Chondrocyte (in vitro differentiated cells): ENCODE results near the gene HPS4. TPM values are rescaled to one million over a fixed set of nuclear protein-coding genes. Genes with fewer than 3 reads are reported as not detected.

Experiments
- DNase-seq: peaks from one replicate; pipeline ENCODE4 v3.0.0; 2021; ENCODE audit warnings: mixed read lengths, low spot score
- H3K27ac Mint-ChIP-seq: one replicate; pipeline ENCODE4 v1.8.0; 2021; ENCODE audit warnings: mild to moderate bottlenecking, moderate library complexity, mixed read lengths; ENCODE audit not compliant: unreplicated experiment
- H3K27me3 Mint-ChIP-seq: 2 replicates; pipeline ENCODE4 v1.8.0; 2021; ENCODE audit warnings: low read depth, mixed read lengths
- H3K36me3 Mint-ChIP-seq: 2 replicates; pipeline ENCODE4 v1.8.0; 2021; ENCODE audit warnings: low read depth, mixed read lengths
- H3K4me1 Mint-ChIP-seq: 2 replicates; pipeline ENCODE4 v1.8.0; 2021; ENCODE audit warnings: low read depth, mild to moderate bottlenecking, mixed read lengths
- H3K4me3 Mint-ChIP-seq: one replicate; pipeline ENCODE4 v1.8.0; 2021; ENCODE audit warnings: mild to moderate bottlenecking, moderate library complexity, mixed read lengths; ENCODE audit not compliant: unreplicated experiment
- H3K9me3 Mint-ChIP-seq: 2 replicates; pipeline ENCODE4 v1.8.0; 2021; ENCODE audit warnings: low read depth, mixed read lengths
- total RNA-seq: library from RNA; stranded (reverse); gene quantifications from 3 replicates; pipeline ENCODE4 v1.2.1, GENCODE V29; 2021
- TF ChIP-seq, protein P1 (sequence below): fragments of 200-600 bp; sonication (generic); IDR thresholded peaks from 2 replicates; pipeline ENCODE4 v1.5.0; 2021; ENCODE audit warnings: antibody characterized with exemption, mild to moderate bottlenecking, moderate library complexity

Gene HPS4
- total RNA-seq, 1 donor from 2014 or later: 28.2 TPM

DNA sequence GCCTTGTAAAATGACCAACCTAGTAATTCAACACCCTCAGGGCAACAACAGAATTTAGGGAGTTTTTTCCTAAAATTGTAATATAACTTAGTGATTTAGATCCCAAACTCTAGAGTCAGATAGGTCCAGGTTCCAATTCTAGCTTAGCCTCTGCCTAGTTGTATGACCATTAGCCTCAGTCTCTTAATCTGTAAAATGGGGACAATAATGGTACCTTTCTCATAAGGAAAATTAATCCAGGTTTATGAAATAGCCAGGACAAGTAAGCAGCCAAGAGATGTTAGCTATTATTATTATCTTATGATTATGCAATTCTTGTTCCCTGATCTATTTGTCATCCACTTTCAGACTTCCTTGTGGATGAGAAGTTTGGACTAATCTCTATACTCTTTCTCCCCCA lies 24.6 kb upstream of the HPS4 start:
- peaks cover 32% of the 10 kb centered on the region for H3K36me3 Mint-ChIP-seq
- H3K4me1 Mint-ChIP-seq: peaks cover 37% of the 10 kb centered on the region
- H3K9me3 Mint-ChIP-seq: no peaks in the 10 kb centered on the region
- no peak overlapping the region for H3K4me3 Mint-ChIP-seq
- H3K27me3 Mint-ChIP-seq: no peaks in the 10 kb centered on the region
- no peak for DNase-seq
- H3K27ac Mint-ChIP-seq: no peak overlapping the region
- TF ChIP-seq, protein P1, sequence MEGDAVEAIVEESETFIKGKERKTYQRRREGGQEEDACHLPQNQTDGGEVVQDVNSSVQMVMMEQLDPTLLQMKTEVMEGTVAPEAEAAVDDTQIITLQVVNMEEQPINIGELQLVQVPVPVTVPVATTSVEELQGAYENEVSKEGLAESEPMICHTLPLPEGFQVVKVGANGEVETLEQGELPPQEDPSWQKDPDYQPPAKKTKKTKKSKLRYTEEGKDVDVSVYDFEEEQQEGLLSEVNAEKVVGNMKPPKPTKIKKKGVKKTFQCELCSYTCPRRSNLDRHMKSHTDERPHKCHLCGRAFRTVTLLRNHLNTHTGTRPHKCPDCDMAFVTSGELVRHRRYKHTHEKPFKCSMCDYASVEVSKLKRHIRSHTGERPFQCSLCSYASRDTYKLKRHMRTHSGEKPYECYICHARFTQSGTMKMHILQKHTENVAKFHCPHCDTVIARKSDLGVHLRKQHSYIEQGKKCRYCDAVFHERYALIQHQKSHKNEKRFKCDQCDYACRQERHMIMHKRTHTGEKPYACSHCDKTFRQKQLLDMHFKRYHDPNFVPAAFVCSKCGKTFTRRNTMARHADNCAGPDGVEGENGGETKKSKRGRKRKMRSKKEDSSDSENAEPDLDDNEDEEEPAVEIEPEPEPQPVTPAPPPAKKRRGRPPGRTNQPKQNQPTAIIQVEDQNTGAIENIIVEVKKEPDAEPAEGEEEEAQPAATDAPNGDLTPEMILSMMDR: no peak

DNA sequence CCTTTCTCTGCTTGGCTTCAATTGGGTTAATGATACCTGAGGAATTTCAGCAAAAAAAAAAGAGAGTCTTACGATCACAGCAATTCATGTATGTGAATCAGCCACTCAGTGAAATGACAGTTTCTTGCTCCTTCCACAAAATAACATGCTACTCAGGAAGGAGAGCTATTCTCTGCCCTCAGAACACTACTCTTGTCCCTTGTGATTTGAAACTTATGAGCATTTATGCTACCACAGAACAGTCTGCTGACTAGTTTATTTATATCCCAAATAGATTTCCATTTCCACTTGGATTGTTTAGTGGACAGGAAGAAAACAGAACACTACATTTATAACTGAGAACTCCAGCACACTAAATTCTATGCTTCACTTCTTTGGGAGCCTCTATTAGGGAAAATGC lies 20.2 kb upstream of the HPS4 start:
- Mint-ChIP-seq H3K27ac (peak overlapping the region; percentile 45), H3K9me3 (no peaks in the 10 kb centered on the region), H3K27me3 (no peaks in the 10 kb centered on the region), H3K4me1 (peaks cover 18% of the 10 kb centered on the region), H3K36me3 (peaks cover 42% of the 10 kb centered on the region), H3K4me3 (no peak overlapping the region)
- DNase-seq: no peak
- TF ChIP-seq, protein P1: no peak

DNA sequence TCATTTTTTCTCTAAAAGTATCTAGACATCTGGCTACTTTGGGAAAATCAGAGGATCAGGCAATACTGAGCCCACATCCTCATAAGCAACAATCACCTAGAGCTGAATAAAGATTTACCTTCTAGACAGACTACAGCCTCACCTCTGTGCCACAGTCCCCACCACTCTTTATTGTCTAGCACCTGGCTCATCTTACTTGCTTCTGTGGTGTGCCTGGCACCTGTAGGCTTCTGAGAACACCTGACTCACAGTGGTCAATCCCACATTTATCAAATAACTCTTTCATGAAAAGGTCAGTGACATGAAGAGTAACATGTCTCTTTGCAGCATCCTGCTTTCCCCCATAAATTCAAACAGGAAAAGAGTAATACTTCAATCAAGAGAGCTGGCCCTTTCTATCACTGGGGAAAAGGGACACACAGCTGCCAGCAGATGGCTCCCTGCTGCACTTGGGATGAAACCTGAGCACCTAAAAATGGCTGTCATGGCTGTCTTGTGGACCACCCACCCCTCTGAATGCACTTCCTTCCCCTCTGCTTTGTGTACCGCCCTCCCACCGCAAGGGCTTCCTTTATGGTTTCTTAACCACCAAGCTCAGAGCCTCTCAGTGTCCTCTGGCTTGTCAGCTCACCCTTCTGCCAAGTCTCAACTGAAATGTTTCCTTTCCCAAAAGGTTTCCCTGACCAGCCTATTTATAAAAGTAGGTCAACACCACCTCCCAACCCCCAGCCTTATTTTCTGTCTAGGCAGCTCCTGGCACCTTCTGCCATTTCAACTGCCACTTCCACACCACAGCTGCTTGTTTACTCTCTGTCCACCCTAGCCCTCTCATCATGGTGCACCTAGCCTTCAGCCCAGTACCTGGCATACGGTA lies 19.3 kb upstream of the HPS4 start:
- H3K27ac Mint-ChIP-seq: peak overlapping the region; percentile 30

DNA sequence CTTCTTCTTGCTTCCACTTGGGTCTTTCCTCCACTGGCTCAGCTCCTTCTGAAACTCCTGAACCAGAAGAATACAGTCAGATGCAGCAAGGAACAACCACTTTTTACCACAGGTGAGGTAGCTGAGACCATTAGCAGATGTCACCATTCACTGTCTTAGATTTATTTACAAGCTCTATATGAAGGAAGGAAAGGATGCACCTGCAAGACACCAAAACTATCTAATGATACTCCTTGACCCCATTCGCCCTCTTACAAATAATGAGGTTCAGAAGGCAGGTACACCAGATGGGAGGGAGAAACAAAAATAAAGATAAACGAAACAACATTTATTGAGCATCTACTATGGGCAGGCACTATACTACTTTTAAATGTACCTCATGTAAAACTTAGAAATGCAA lies 18.4 kb upstream of the HPS4 start:
- DNase-seq: no peak
- H3K4me3 Mint-ChIP-seq: no peak overlapping the region
- no peaks in the 10 kb centered on the region for H3K9me3 Mint-ChIP-seq
- peaks cover 18% of the 10 kb centered on the region for H3K4me1 Mint-ChIP-seq
- no peak overlapping the region for H3K27ac Mint-ChIP-seq
- TF ChIP-seq, protein P1: no peak
- H3K36me3 Mint-ChIP-seq: peaks cover 53% of the 10 kb centered on the region
- H3K27me3 Mint-ChIP-seq: no peaks in the 10 kb centered on the region

More for the DNA sequence above, 19.3 kb upstream of the HPS4 start:
- Mint-ChIP-seq H3K9me3 (no peaks in the 10 kb centered on the region), H3K36me3 (peaks cover 48% of the 10 kb centered on the region), H3K4me3 (no peak overlapping the region), H3K4me1 (peaks cover 18% of the 10 kb centered on the region), H3K27me3 (no peaks in the 10 kb centered on the region)
- DNase-seq: no peak
- TF ChIP-seq, protein P1: peak; percentile 83

DNA sequence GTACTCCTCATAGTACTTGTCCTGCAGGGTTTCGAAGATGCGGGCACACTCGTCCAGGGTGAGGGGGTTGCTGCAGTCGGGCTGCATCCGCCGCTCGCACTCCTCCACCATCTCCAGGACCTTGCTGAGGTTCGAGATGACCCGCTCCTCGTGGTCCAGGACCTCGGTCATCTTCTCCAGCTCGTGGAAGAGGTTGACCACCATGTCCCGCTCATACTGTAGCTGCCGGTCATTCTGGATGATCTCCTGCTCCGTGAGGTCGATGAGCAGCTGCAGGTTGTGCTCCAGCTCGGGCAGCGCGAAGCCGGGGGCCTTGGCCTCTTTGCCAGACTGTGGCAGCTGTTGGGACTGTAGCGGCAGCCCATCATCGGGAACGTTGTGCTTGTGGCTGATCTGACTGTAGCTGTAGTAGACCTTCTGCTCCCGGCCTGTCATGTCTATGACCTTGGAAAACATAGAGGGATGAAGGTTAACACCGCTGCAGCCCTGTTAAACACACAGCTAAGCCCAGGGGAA lies 15.7 kb upstream of the HPS4 start:
- peaks cover 50% of the 10 kb centered on the region for H3K36me3 Mint-ChIP-seq

More for the DNA sequence above, 15.7 kb upstream of the HPS4 start:
- Mint-ChIP-seq H3K4me1 (peaks cover 23% of the 10 kb centered on the region), H3K9me3 (no peaks in the 10 kb centered on the region), H3K27ac (no peak overlapping the region), H3K4me3 (no peak overlapping the region), H3K27me3 (no peaks in the 10 kb centered on the region)
- no peak for DNase-seq
- TF ChIP-seq, protein P1: no peak
